WI38 (cell line): ENCODE measurements around the gene LCP2.

Experiments used
- H3K4me3 ChIP-seq: 2 replicates; pipeline ENCODE4 v1.5.1; 2011; ENCODE audit warnings: low read depth, mild to moderate bottlenecking, control low read depth, low read length
- CTCF ChIP-seq: IDR thresholded peaks from 2 replicates; pipeline ENCODE4 v1.5.1; 2012; ENCODE audit warnings: low read depth, mild to moderate bottlenecking, control low read depth, low read length

The LCP2 gene

GRCh38 chr5:170285181-170285580, 12.4 kb downstream of the LCP2 start:
- TF ChIP-seq CTCF, result no peak
- H3K4me3 ChIP-seq, result no peak overlapping the region

- no peak for TF ChIP-seq CTCF
- H3K4me3 ChIP-seq, result no peak overlapping the region
Measured at GRCh38 chr5:170284231-170284630, 13.3 kb downstream of the LCP2 start.

GRCh38 chr5:170283296-170283695, 14.3 kb downstream of the LCP2 start:
- H3K4me3 ChIP-seq, result no peak overlapping the region
- no peak for TF ChIP-seq CTCF

GRCh38 chr5:170280011-170280493, 17.5 kb downstream of the LCP2 start:
- H3K4me3 ChIP-seq, result no peak overlapping the region
- TF ChIP-seq CTCF, result no peak

GRCh38 chr5:170279459-170279817, 18.1 kb downstream of the LCP2 start:
- H3K4me3 ChIP-seq, result no peak overlapping the region
- no peak for TF ChIP-seq CTCF

GRCh38 chr5:170278611-170279458, 18.7 kb downstream of the LCP2 start:
- TF ChIP-seq CTCF, result no peak
- no peak overlapping the region for H3K4me3 ChIP-seq

GRCh38 chr5:170277867-170278281, 19.7 kb downstream of the LCP2 start:
- TF ChIP-seq CTCF, result no peak
- no peak overlapping the region for H3K4me3 ChIP-seq
